Pancreas (tissue), 10 donors: ENCODE measurements around the gene NFATC2IP. TPM values are rescaled to one million over a fixed set of nuclear protein-coding genes. Genes with fewer than 3 reads are reported as not detected.
A peak's percentile ranks its signal among the peaks of the same experiment; 100 is the strongest.

Source experiments
- ATAC-seq, 4 donors: fragments of 200-7000 bp; cut with Tn5 transposase; one replicate each; pipeline versions ENCODE4 v1.8.0 to v1.9.1; 2020; ENCODE audit warnings: mild to moderate bottlenecking in 4 of 4, moderate library complexity in 4 of 4
- DNase-seq, 6 donors: peaks; one replicate each; pipeline ENCODE4 v3.0.0-alpha.2; 2020
- FAIRE-seq: peaks from 2 replicates; lab custom pipeline; 2012; peaks lifted over from hg19 to GRCh38; lab: Jason Lieb, UNC
- H3K27ac ChIP-seq, 4 donors: fragments of 200-600 bp; sonication (generic); 1 replicate in 3 of 4; 2 replicates in 1 of 4; pipeline versions ENCODE4 v1.5.0 to v1.8.0; 2020
- H3K27me3 ChIP-seq, 4 donors: fragments of 200-600 bp; one replicate each; pipeline ENCODE4 v1.8.0; 2021
- H3K36me3 ChIP-seq, 3 donors: fragments of 200-600 bp; sonication (generic) in 1 of 3; one replicate each; pipeline versions ENCODE4 v1.5.0 to v1.8.0; 2020 to 2021
- H3K4me1 ChIP-seq, 3 donors: fragments of 200-600 bp; one replicate each; pipeline ENCODE4 v1.8.0; 2021
- H3K4me3 ChIP-seq, 4 donors: fragments of 200-600 bp; sonication (generic) in 2 of 4; one replicate each; pipeline versions ENCODE4 v1.5.0 to v1.8.0; 2020 to 2021
- H3K9me3 ChIP-seq, 4 donors: fragments of 200-600 bp; one replicate each; pipeline ENCODE4 v1.8.0; 2021
- CTCF ChIP-seq, 4 donors: fragments of 200-600 bp; sonication (generic) in 3 of 4; IDR thresholded peaks; one replicate each; pipeline versions ENCODE4 v1.5.0 to v1.8.0; 2021; ENCODE audit warnings: antibody characterized with exemption in 4 of 4
- WGBS, 2 donors: extraction: QIAGEN DNeasy Blood & Tissue Kit; methylation state at CpG; one replicate each; pipeline ENCODE4 v1.1.7; 2013; 5-methylcytosine and 5-hydroxymethylcytosine counted together
- intact Hi-C, 3 donors: fragments of 100-400 bp; cut with DNase I; formaldehyde crosslinking; loops; one replicate each; pipeline versions ENCODE4 v1.11.1 to v1.14.2; 2022
- polyA plus RNA-seq, 2 donors: library from polyadenylated mRNA; stranded (reverse); fragments of 200-250 nt; gene quantifications; one replicate each; pipeline ENCODE4 v1.2.3, GENCODE V29; 2013
- total RNA-seq, 6 donors: library from RNA; stranded (reverse); fragmentation: NEBNext Ultra II Directional in 4 of 6; extraction: Animal tissue kit (Norgen Biotek cat#: 25700) in 4 of 6; gene quantifications; one replicate each; pipeline versions ENCODE4 v1.2.1 to v1.2.4, GENCODE V29; 2021 to 2023
- donor health status: healthy with polysubstance abuse.
- donor health status: DM: no; HTN: no; CAD: no; lungs with moderate emphysema.
- donor health status: DM: no; HTN: no; CAD: no.
- donor health status: control.
- donor health status: control.
- donor health status: Bipolar disorder and iron deficiency.
- donor health status: DM: yes; HTN: yes; CAD: no.
- donor health status: DM: no; HTN: no; CAD: no.
- donor health status: DM: no; HTN: no; CAD: no.
- donor health status: DM: yes; HTN: yes; CAD: no.

The NFATC2IP gene
- total and polyA plus RNA-seq, 8 donors: 9.2 to 22.0 (median 12.6) TPM

DNA sequence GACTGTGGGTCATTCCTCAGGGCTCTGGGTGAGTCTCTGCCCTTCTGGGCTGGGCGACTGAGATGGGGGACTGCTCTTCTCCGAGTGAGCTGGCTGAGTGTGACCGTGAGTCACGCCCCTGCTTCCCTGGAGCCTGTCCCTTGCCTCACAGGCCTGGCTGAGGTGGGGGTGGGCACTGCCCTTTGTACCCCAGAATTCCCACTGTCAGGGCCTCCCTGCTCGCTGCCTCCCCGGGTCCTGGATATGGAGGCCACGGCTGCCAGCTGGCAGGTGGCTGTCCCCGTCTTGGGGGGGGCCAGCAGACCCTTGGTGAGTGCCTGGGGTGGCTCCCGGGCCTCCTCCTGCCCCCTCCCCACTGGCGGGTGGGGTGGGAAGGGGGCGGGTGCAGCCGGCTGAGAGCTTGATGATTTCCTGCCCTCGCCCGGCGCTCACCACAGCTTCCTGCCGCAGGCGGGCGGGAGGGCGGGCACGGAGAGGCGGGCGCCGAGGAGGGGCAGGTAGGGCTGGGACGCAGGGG lies 33.9 kb downstream of the NFATC2IP start, which contains the start of gene LAT:
LAT (plus strand) TSS at position 434 of the 517 bp plus-strand sequence. CDS start 366 bp downstream, outside the sequence.
- H3K4me1 ChIP-seq: no peaks in the 10 kb centered on the region
- ATAC-seq (peak in 3 of 4 donors; percentile 24 to 54 (median 40)), FAIRE-seq (no peak), DNase-seq (peak in 1 of 6 donors; percentile 63)
- H3K36me3 ChIP-seq: peaks cover 0 to 17% (median 0%) of the 10 kb centered on the region in 3 donors
- intact Hi-C loops: no loop called here
- no peak for TF ChIP-seq CTCF (IDR thresholded peaks at IDR 0.05)
- no peaks in the 10 kb centered on the region for H3K9me3 ChIP-seq
- no peaks in the 10 kb centered on the region for H3K27me3 ChIP-seq
- H3K27ac ChIP-seq: no peak within 1 kb of the TSS
- 86 to 87% methylated on average over 18 to 24 of the region's 24 CpGs for WGBS, 2 donors
- H3K4me3 ChIP-seq: no peak within 1 kb of the TSS

DNA sequence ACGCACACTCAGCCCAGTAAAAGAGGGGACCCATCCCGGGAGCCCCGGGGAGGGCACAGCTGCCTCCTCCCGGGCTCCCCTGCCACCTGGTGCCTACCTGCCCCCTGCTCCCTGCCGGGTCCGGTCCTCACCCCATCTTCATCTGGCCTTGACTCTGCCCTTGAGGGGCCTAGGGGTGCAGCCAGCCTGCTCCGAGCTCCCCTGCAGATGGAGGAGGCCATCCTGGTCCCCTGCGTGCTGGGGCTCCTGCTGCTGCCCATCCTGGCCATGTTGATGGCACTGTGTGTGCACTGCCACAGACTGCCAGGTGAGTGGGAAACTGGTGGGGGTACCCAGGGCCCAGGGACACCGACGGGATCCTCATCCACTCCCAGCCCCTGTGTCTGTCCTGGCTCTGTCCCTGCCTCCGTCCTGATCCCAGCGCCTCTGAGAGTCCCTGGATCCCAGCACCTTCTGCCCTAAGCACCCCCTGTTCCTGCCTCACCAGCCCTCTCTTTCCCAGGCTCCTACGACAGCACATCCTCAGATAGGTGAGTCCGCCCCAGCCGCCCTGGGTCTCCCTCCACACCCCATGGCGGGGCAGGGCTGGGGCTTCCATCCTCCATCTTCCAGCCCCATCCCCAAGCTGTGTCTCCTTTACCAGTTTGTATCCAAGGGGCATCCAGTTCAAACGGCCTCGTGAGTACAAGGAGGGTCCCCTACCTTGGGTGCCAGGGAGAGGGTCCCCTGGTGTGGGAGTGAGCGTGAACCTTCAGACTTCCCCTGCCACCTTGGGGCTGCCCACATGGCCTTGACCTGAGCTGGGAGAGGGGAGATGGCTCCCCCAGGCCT lies 34.7 kb downstream of the NFATC2IP start:
- H3K36me3 ChIP-seq: peaks cover 0 to 17% (median 0%) of the 10 kb centered on the region in 3 donors
- no peak overlapping the region for H3K27ac ChIP-seq
- no peaks in the 10 kb centered on the region for H3K27me3 ChIP-seq
- H3K9me3 ChIP-seq: no peaks in the 10 kb centered on the region
- intact Hi-C loops: no loop called here
- no peak overlapping the region for H3K4me3 ChIP-seq
- ATAC-seq (no peak), DNase-seq (peak in 1 of 6 donors; percentile 67), FAIRE-seq (no peak)
- H3K4me1 ChIP-seq: no peaks in the 10 kb centered on the region
- WGBS, 2 donors: 89 to 90% methylated on average over 16 to 19 of the region's 19 CpGs
- TF ChIP-seq CTCF (IDR thresholded peaks at IDR 0.05): no peak

DNA sequence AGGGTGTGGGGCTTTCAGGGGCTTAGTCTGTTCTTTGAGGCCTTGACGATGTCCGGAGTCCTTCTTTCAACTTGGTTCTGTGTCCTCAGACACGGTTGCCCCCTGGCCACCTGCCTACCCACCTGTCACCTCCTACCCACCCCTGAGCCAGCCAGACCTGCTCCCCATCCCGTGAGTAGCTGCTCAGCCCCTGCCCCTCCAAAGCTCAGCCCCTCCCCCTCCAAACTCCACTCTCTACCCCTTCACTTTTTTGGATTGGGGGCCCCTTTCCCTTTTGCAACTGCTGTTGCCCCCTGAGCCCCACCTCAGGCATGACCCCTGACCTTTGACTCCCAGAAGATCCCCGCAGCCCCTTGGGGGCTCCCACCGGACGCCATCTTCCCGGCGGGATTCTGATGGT lies 35.3 kb downstream of the NFATC2IP start:
- Histone ChIP-seq H3K27ac (no peak overlapping the region), H3K27me3 (no peaks in the 10 kb centered on the region), H3K4me1 (no peaks in the 10 kb centered on the region), H3K36me3 (peaks cover 0 to 17% (median 0%) of the 10 kb centered on the region in 3 donors), H3K4me3 (no peak overlapping the region), H3K9me3 (no peaks in the 10 kb centered on the region)
- ATAC-seq (no peak), DNase-seq (no peak), FAIRE-seq (no peak)
- WGBS, 2 donors: 93 to 95% methylated on average over 9 of the region's 9 CpGs
- intact Hi-C loops: no loop called here
- no peak for TF ChIP-seq CTCF (IDR thresholded peaks at IDR 0.05)

GRCh38 chr16:28986492-28986891 lies 35.8 kb downstream of the NFATC2IP start:
- no peaks in the 10 kb centered on the region for H3K9me3 ChIP-seq
- H3K36me3 ChIP-seq: peaks cover 0 to 17% (median 0%) of the 10 kb centered on the region in 3 donors
- H3K4me3 ChIP-seq: no peak overlapping the region
- 95 to 97% methylated on average over 13 of the region's 13 CpGs for WGBS, 2 donors
- intact Hi-C loops: no loop called here
- DNase-seq (no peak), FAIRE-seq (no peak), ATAC-seq (no peak)
- no peak overlapping the region for H3K27ac ChIP-seq
- no peaks in the 10 kb centered on the region for H3K4me1 ChIP-seq
- H3K27me3 ChIP-seq: no peaks in the 10 kb centered on the region
- no peak for TF ChIP-seq CTCF (IDR thresholded peaks at IDR 0.05)
